Measurements from ENCODE around the gene TMEM63A.

GRCh38 chr1:225808136-225808535, 74.0 kb downstream of the TMEM63A start:
- TF ChIP-seq SPEN (CRISPR knock-in tag; IDR thresholded peaks at IDR 0.05; ENCODE audit: low read depth): no peak
- TF ChIP-seq STAG1 (CRISPR knock-in tag; IDR thresholded peaks at IDR 0.05): no peak
- TF ChIP-seq IKZF1 (IDR thresholded peaks at IDR 0.05): no peak
- TF ChIP-seq JUN (CRISPR knock-in tag; IDR thresholded peaks at IDR 0.05): no peak
- TF ChIP-seq CREB1 (IDR thresholded peaks at IDR 0.05): no peak
- no peak for TF ChIP-seq CREB1 (CRISPR knock-in tag; IDR thresholded peaks at IDR 0.05)
- TF ChIP-seq POLR2AphosphoS5 (IDR thresholded peaks at IDR 0.05; ENCODE audit: low read depth, low read length): no peak
- TF ChIP-seq ZNF549 (CRISPR knock-in tag; IDR thresholded peaks at IDR 0.05): no peak
- no peak for TF ChIP-seq CTCF (CRISPR knock-in tag; IDR thresholded peaks at IDR 0.05)
- TF ChIP-seq ZNF530 (CRISPR knock-in tag; IDR thresholded peaks at IDR 0.05; ENCODE audit: low read depth): no peak

All from HepG2 (cell line).